Hepatocyte (in vitro differentiated cells): ENCODE measurements around the gene CCDC112.

Source experiments
- EZH2 ChIP-seq: fragments of 200-600 bp; sonication (generic); IDR thresholded peaks from 2 replicates; pipeline ENCODE4 v1.6.1; 2016; ENCODE audit warnings: antibody characterized with exemption, mild to moderate bottlenecking, borderline replicate concordance
- TF ChIP-seq, protein P1 (sequence below): fragments of 200-600 bp; sonication (generic); IDR thresholded peaks from 2 replicates; pipeline ENCODE4 v1.5.1; 2016; ENCODE audit warnings: antibody characterized with exemption, mild to moderate bottlenecking; ENCODE audit not compliant: poor library complexity

DNA sequence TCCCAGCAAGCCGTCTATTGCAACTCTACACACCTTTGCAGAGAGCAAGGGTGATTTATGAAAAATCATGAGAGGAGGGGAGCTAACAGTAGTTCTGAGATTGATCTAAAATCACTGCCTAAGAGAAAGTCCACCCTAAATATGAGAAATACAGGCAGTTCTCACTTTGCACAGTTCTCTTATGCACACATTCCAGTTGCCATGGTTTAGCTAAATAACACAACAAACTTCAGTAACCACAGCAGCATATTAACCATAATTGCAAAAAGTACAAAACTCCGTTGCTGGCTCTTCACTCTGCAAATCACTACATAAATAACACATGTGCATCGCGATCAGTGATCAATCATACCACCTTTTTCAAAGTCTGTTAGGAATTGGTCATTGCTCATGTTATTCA lies 64.9 kb downstream of the CCDC112 start:
- TF ChIP-seq, protein P1, sequence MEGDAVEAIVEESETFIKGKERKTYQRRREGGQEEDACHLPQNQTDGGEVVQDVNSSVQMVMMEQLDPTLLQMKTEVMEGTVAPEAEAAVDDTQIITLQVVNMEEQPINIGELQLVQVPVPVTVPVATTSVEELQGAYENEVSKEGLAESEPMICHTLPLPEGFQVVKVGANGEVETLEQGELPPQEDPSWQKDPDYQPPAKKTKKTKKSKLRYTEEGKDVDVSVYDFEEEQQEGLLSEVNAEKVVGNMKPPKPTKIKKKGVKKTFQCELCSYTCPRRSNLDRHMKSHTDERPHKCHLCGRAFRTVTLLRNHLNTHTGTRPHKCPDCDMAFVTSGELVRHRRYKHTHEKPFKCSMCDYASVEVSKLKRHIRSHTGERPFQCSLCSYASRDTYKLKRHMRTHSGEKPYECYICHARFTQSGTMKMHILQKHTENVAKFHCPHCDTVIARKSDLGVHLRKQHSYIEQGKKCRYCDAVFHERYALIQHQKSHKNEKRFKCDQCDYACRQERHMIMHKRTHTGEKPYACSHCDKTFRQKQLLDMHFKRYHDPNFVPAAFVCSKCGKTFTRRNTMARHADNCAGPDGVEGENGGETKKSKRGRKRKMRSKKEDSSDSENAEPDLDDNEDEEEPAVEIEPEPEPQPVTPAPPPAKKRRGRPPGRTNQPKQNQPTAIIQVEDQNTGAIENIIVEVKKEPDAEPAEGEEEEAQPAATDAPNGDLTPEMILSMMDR: no peak
- no peak for TF ChIP-seq EZH2
